GM18517 (cell line): ENCODE measurements around the gene CEP76.
"Not testable (repeated sequence)": the region's sequence is repeated elsewhere in the genome, so short reads cannot be mapped to it uniquely, and the experiment has no call there.

Experiments used
- ATAC-seq: cut with Tn5 transposase; IDR thresholded peaks from one replicate; pipeline ENCODE4 v1.9.1; 2021; ENCODE audit warnings: mild to moderate bottlenecking, moderate library complexity; ENCODE audit not compliant: unreplicated experiment

The CEP76 gene

GRCh38 chr18:12645254-12645653 lies 57.3 kb downstream of the CEP76 start:
- ATAC-seq: no peak

- not testable (repeated sequence) for ATAC-seq
Observed at GRCh38 chr18:12643756-12644155, 58.8 kb downstream of the CEP76 start.

DNA sequence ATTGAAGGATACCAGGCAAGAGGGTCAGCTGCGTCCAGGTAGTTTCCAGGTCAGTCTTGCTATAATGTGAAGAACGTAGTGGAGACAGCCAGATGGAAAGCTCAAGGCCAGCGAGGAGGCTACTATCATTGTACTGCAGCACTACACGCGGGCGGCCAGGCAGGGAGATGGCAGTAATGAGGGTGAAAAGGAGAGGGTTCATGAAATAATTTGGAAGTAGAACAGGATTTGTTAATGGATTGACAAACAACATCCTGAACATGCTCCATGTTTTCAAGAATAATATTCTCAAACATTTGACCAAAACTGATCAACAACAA lies 61.7 kb downstream of the CEP76 start:
- no peak for ATAC-seq

GRCh38 chr18:12639990-12640880 lies 62.3 kb downstream of the CEP76 start:
- no peak for ATAC-seq

DNA sequence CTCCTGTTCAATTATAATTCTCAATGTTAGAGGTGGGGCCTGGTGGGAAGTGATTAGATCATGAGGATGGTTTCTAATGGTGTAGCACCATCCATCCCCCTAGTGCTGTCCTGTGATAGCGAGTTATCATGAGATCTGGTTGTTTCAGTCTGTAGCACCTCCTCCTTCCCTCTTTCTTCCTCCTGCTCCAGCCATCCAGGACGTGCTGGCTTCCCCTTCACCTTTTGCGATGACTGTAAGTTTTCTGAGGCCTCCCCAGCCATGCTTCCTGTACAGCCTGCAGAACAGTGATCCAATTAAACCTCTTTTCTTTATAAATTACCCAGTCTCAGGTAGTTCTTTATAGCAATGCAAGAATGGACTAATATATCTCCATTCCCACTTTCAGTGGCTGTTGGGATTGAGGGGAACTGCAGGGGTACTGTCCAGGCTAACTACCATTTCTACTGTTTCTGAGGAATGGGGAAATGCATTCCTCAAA lies 63.8 kb downstream of the CEP76 start:
- no peak for ATAC-seq

DNA sequence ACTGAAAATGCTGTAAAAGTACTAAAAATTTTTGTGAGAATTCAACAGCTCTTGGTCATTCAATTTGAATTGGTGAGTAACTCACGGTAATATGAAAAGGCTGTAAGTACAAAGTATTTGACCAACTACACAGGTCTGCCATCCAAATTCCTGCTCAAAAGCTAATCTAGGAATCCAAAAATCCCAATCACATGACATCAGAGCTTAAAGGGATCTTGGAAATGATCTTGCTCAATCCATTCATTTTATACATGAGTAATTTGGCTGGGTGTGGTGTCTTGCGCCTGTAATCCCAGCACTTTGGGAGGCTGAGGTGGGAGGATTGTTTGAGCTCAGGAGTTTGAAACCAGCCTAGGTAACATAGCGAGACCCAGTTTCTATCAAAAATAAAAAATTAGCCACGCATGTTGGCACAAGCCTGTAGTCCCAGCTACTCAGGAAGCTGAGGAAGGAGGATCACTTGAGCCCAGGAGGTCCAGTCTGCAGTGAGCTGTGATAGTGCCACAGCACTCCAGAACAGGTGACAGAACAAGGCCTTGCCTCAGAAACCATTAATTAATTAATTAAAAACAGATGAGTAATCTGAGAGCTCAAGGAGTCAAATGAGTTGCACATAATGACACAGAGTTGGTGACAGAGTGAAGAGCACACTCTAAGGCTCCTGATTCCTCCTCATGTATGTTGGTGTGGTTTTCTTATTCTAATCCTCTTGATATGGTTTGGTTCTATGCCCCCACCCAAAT lies 64.5 kb downstream of the CEP76 start:
- ATAC-seq: no peak

GRCh38 chr18:12637393-12637792 lies 65.1 kb downstream of the CEP76 start:
- ATAC-seq: no peak

DNA sequence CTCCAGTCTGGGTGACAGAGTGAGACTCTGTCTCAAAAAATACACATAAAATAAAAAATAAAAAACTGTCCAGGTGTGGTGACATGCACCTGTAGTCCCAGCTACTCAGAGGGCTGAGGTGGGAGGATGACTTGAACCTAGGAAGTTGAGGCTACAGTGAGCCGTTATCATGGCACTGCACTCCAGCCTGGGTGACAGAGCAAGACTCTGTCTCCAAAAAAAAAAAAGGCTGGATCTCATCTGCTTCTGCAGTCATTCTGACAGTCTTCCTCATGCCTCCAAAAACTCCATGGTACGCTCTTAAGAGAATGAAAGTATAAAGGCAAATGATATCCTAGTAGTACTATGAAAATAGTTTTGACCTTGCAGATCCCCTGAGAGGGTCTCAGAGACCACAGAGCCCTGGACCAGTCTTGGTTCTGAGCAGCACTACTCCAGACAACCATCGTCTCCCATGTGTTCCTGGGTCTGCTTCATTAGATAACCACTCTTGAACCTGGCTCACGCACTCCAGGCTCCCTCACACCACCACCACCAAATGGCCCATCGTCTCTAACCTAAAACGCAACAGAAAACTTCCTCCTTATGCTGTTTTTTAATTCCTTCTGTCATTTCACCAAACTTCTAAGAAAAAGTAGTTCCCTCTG lies 70.6 kb downstream of the CEP76 start:
- no peak for ATAC-seq

DNA sequence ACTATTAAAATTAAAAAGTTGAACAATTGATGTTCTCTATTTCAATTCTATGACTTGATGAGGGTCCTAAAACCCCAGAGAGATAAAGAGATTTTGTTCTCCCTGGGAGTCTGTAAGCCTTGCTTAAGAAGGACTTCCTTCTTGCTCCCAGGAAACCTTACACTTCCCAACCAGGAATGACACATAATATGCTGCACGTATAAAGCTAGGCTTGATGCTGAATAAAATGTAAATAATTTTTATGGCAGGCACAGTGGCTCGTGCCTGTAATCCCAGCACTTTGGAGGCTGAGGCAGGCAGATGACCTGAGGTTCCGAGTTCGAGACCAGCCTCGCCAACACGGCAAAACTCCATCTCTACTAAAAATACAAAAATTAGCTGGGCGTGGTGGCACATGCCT lies 72.4 kb downstream of the CEP76 start:
- no peak for ATAC-seq

DNA sequence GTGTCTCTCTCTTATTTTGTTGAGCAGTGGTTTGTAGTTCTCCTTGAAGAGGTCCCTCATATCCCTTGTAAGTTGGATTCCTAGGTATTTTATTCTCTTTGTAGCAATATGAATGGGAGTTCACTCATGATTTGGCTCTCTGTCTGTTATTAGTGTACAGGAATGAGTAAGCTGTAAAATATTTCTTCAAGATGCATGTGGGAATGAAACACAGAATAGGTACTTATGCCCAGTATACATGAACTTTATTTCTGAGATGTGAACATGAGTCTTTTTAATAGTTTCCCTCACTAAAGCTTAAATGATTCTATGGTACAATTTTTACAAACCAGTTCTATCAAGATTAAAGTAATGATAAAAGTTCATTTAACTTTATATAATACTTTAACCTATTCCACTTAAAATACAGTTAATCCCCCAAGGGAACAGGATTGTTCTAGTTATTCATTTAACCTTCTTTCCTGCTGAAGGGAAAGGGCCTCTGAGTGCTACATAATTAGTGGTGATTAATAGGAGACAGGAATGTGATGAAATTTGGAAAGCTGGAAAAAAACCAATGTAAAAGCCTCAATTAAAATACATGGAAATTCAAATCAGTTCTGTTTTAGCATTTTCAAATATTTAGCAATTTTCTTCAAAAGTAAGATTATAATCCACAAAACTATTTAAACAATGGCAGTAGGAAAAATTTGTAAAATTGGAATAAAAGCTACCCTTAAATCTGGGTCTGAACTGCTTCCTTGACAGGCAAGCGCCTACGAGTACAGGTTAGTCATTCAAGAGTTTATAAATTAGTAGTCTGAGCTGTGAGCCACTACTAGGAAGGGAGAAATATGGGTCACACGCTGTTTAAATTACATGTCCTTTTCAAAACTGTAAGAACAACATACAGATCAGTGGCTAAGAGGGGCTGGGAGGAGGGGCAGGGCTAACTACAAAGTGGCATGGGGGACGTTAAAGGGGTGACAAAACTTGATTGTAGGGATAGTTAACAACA lies 73.5 kb downstream of the CEP76 start:
- no peak for ATAC-seq

DNA sequence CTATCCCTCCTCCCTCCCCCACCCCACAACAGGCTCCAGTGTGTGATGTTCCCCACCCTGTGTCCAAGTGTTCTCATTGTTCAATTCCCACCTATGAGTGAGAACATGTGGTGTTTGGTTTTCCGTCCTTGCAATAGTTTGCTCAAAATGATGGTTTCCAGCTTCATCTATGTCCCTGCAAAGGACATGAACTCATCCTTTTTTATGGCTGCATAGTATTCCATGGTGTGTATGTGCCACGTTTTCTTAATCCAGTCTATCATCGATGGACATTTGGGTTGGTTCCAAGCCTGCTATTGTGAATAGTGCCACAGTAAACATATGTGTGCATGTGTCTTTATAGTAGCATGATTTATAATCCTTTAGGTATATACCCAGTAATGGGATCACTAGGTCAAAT lies 75.3 kb downstream of the CEP76 start:
- not testable (repeated sequence) for ATAC-seq

- ATAC-seq: no peak
Observed at GRCh38 chr18:12625241-12625640, 77.3 kb downstream of the CEP76 start.
